Stomach smooth muscle (tissue), 2 donors: Measurements from ENCODE around the gene EZR.

ENCODE experiments used
- H3K27ac ChIP-seq: one replicate; pipeline ENCODE4 v1.7.0; 2013; ENCODE audit warnings: mild to moderate bottlenecking, low read length, inconsistent platforms
- H3K27me3 ChIP-seq, 2 donors: one replicate each; pipeline ENCODE4 v1.7.0; 2013; ENCODE audit warnings: low read length in 2 of 2; ENCODE audit not compliant: insufficient read depth in 2 of 2, control insufficient read depth in 1 of 2
- H3K36me3 ChIP-seq, 2 donors: one replicate each; pipeline ENCODE4 v1.7.0; 2013; ENCODE audit warnings: low read length in 2 of 2; ENCODE audit not compliant: control insufficient read depth in 2 of 2, insufficient read depth in 2 of 2
- H3K4me1 ChIP-seq: one replicate; pipeline ENCODE4 v1.7.0; 2013; ENCODE audit warnings: low read length; ENCODE audit not compliant: control insufficient read depth, insufficient read depth
- H3K4me3 ChIP-seq, 2 donors: one replicate each; pipeline ENCODE4 v1.7.0; 2013; ENCODE audit warnings: low read length in 2 of 2
- H3K9ac ChIP-seq, 2 donors: one replicate each; pipeline ENCODE4 v1.7.0; 2013; ENCODE audit warnings: low read length in 2 of 2, mild to moderate bottlenecking in 1 of 2
- H3K9me3 ChIP-seq, 2 donors: one replicate each; pipeline ENCODE4 v1.7.0; 2013; ENCODE audit warnings: low read length in 2 of 2; ENCODE audit not compliant: control insufficient read depth in 2 of 2
- donor health status: healthy.
- donor health status: Pancreatic carcinoma.

Gene EZR

DNA sequence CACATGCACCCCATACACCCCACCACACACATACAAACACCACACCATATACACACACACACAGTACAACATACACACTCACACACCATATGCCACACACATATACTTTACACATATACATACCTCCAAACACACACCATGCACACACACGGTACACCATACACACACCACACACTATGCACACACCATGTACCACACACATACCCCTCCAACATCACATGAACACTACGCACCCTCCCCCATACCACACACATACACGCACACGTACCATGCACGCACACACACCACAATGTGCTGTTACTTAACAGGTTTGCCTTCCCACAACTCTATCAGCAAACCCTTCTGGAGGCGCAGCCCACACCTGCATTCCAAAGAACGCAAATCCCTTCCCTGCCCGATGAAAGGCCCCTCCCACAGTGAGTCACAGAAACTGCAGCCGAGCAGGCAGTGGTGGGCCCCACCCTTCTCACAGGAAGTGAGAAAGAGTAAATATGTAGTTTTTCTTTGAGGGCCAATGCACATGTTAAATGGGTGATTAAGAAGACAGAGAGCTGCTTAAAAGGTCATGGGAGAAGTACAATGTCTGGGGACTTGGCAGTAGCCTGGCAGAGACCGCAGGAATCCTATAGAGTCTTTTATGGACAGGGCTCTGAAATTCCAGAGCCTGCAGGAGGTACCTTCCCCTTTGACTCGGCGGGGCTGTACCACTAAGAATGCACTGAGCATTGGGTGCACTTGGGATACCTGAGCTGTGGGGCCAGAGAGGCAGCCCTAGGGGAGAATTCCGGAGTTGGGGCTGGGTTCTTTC lies 34.1 kb upstream of the EZR start:
- H3K9ac ChIP-seq, result no peak overlapping the region
- no peaks in the 10 kb centered on the region for H3K36me3 ChIP-seq
- no peak overlapping the region for H3K4me3 ChIP-seq
- no peaks in the 10 kb centered on the region for H3K9me3 ChIP-seq
- peaks cover 9% of the 10 kb centered on the region for H3K4me1 ChIP-seq
- H3K27me3 ChIP-seq, result no peaks in the 10 kb centered on the region
- no peak overlapping the region for H3K27ac ChIP-seq

DNA sequence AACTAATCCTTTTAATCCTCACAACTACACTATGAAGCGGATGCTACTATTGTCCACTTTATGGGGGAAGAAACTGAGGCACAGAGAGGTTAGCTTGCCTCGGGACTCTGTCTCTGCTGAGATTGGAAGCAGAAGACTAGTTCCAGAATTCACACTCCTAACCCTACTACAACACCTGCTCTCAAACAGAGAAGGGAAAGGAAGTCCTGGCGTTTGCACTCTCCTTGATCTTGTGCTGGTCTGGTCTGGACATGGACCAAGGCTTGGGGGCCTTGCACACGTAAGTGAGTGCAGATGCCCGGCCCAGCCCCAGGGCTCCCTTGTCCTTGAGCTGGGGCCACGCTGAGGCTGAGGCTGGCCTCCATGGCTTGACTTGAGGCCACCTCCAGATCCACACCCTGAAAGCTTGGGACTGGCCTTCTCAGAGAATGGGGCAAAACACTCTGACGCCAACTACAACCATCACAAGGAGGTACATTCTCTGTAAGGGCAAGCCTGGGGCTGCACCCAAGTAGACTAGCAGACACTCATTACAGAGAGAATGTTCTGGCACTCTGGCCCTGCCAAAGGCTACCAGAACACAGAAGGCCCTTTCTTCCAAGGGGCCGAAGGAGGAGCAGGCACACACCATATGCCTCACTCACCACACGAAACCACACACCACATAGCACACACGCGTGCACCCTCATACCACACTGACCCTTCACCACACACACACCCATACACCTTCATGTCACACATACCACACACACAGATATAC lies 33.3 kb upstream of the EZR start:
- H3K9me3 ChIP-seq, result no peaks in the 10 kb centered on the region
- H3K27me3 ChIP-seq, result no peaks in the 10 kb centered on the region
- H3K4me3 ChIP-seq, result no peak overlapping the region
- no peak overlapping the region for H3K9ac ChIP-seq
- H3K27ac ChIP-seq, result no peak overlapping the region
- no peaks in the 10 kb centered on the region for H3K36me3 ChIP-seq
- peaks cover 9% of the 10 kb centered on the region for H3K4me1 ChIP-seq

GRCh38 chr6:158850807-158851115 lies 31.6 kb upstream of the EZR start:
- no peak overlapping the region for H3K9ac ChIP-seq
- H3K36me3 ChIP-seq, result no peaks in the 10 kb centered on the region
- peaks cover 9% of the 10 kb centered on the region for H3K4me1 ChIP-seq
- H3K9me3 ChIP-seq, result no peaks in the 10 kb centered on the region
- H3K27ac ChIP-seq, result no peak overlapping the region
- H3K27me3 ChIP-seq, result no peaks in the 10 kb centered on the region
- no peak overlapping the region for H3K4me3 ChIP-seq

GRCh38 chr6:158849899-158850806 lies 31.0 kb upstream of the EZR start:
- Histone ChIP-seq H3K36me3 (no peaks in the 10 kb centered on the region), H3K4me3 (peak overlapping the region in 1 of 2 donors; percentile 22), H3K9me3 (no peaks in the 10 kb centered on the region), H3K27me3 (no peaks in the 10 kb centered on the region), H3K4me1 (peaks cover 9% of the 10 kb centered on the region), H3K27ac (peak overlapping the region; percentile 64), H3K9ac (peak overlapping the region in 1 of 2 donors; percentile 29)

DNA sequence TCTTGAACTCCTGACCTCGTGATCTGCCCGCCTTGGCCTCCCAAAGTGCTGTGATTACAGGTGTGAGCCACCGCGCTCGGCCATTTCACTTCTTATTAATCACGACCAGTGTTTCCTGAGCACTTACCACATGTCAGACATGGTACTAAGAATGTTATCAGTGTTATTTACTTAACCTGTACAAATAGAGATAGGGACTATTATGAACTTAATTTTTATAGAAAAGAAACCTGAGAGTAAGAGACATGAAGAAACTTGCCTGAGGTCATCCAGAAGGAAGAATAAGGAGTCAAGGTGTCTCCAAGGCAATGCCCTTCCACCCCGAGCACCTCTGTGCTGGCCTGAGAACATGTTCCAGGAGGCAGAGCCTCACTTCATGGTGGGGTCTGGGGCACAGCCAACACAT lies 29.3 kb upstream of the EZR start:
- no peaks in the 10 kb centered on the region for H3K36me3 ChIP-seq
- H3K9ac ChIP-seq, result no peak overlapping the region
- no peaks in the 10 kb centered on the region for H3K9me3 ChIP-seq
- H3K27ac ChIP-seq, result no peak overlapping the region
- no peak overlapping the region for H3K4me3 ChIP-seq
- H3K27me3 ChIP-seq, result no peaks in the 10 kb centered on the region
- H3K4me1 ChIP-seq, result peaks cover 9% of the 10 kb centered on the region

- H3K9ac ChIP-seq, result no peak overlapping the region
- no peak overlapping the region for H3K27ac ChIP-seq
- no peaks in the 10 kb centered on the region for H3K36me3 ChIP-seq
- peaks cover 9% of the 10 kb centered on the region for H3K4me1 ChIP-seq
- H3K4me3 ChIP-seq, result no peak overlapping the region
- no peaks in the 10 kb centered on the region for H3K9me3 ChIP-seq
- no peaks in the 10 kb centered on the region for H3K27me3 ChIP-seq
Measured at GRCh38 chr6:158847786-158848185, 28.6 kb upstream of the EZR start.

DNA sequence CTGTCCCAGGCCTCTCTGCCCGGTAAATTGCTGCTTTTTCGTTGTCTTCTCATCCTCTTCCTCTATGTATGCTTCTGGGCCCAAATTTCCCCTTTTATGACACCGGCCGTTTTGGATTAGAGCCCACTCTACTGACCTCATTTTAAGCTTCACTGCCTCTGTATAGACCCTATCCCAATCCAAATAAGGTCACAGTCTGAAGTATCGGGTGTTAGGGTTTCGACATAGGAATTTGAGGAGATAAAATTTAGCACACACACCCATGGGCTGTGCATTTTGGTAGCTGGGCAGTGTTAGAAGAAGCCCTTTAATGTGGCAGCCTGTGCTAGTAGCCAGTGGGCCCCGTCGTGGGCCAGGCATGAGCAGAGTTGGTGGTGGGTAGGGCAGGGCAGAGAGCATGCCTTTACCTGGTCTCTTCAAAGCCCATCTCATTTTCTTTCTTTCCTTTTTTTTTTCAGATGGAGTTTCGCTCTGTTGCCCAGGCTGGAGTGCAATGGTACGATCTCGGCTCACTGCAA lies 27.9 kb upstream of the EZR start:
- peaks cover 9% of the 10 kb centered on the region for H3K4me1 ChIP-seq
- no peaks in the 10 kb centered on the region for H3K9me3 ChIP-seq
- H3K27ac ChIP-seq, result no peak overlapping the region

DNA sequence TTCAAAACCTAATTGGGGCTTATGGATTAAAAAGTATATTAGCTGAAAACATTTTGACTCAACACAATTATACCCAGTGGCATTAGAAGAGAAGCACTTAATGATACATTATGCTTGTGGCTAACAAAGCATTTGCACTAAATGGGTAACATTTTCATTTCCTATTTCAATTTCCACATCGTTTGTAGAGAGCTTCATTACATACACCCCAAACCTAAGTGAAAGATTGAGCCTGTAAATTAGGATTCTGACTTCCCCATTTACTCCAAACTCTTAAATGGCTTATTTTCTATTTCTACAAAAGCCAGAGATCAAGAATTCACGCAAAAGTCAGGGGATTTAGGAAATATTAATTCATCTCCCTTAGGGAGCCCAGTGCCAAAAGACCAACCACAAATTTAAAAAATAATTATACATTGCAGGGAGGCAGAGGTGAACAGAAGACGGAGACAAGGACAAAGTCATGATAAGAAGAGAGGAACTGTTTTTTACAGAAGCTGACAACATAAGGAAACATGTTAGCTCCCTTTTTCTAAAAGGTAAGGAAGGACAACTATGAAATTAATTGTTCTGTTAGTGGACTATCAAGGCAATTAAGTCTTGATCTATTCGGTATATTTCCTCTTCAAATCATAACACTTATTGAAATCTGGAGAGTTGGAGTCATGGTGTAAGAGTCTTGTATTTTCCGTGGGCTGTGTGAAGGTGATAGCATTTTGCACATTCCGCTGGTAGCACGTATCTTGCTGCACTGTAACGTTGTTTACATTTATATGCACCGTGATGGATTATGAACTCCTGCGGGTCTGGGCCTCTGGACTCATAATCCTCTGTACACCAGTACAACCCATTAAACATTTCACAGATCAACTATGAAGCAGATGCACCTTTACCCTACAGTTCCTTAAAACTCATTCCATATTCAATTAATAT lies 24.8 kb upstream of the EZR start:
- H3K36me3 ChIP-seq, result no peaks in the 10 kb centered on the region

More for the DNA sequence above, 27.9 kb upstream of the EZR start:
- Histone ChIP-seq H3K27me3 (no peaks in the 10 kb centered on the region), H3K36me3 (no peaks in the 10 kb centered on the region), H3K4me3 (no peak overlapping the region), H3K9ac (no peak overlapping the region)

DNA sequence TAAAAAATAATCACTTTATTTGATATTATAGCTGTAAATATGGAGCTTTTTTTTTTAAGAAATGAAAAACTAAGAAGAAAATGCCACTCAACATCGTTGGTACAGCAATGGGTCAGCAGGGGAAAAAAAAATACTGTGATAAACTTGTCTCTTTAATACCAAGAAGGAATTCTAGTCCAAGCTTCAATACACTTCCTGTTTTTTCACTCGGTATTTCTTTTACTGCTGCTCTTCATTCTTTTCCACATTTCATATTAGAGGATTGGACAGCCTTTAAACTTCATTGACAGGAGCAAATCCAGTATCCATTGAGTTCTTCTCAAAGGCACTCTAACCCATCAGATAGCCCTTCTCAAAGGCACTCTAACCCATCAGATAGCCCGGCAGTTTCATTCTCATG lies 22.2 kb upstream of the EZR start:
- no peaks in the 10 kb centered on the region for H3K9me3 ChIP-seq
- H3K4me1 ChIP-seq, result no peaks in the 10 kb centered on the region
- H3K27me3 ChIP-seq, result peaks cover 0 to 4% of the 10 kb centered on the region in 2 donors
- H3K4me3 ChIP-seq, result no peak overlapping the region
- no peak overlapping the region for H3K27ac ChIP-seq
- no peak overlapping the region for H3K9ac ChIP-seq
- H3K36me3 ChIP-seq, result no peaks in the 10 kb centered on the region

More for the DNA sequence above, 24.8 kb upstream of the EZR start:
- no peak overlapping the region for H3K4me3 ChIP-seq
- no peaks in the 10 kb centered on the region for H3K4me1 ChIP-seq
- H3K9me3 ChIP-seq, result no peaks in the 10 kb centered on the region
- H3K27ac ChIP-seq, result no peak overlapping the region
- no peaks in the 10 kb centered on the region for H3K27me3 ChIP-seq
- H3K9ac ChIP-seq, result no peak overlapping the region
